Retina (tissue), 1 donor: ENCODE measurements around the gene ASRGL1.
"Not testable (repeated sequence)": the region's sequence is repeated elsewhere in the genome, so short reads cannot be mapped to it uniquely, and the experiment has no call there.

ENCODE experiments used
- DNase-seq: peaks from one replicate; pipeline ENCODE4 v3.0.0-alpha.2; 2016

Gene ASRGL1

DNA sequence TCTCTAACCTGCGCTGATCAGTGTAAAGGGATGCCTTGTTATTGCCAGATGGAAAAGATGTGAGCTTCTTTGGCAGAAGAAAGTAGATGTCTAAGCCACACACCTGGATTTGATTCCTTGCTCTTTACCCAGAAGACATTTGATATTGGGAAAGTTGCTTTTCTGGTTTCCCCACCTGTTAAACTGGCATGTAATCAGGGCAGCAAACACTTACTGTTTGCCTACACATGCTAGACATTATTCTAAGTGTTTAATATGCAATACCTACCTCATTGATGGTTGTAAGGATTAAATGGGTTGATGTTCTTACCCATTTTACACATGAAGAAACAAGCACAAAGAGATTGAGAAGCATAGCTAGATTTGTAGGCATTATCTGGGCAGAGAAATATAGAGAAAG is 16.6 kb downstream of the ASRGL1 start:
- no peak for DNase-seq

- DNase-seq = no peak
Measured at GRCh38 chr11:62358273-62358672, 21.0 kb downstream of the ASRGL1 start.

DNA sequence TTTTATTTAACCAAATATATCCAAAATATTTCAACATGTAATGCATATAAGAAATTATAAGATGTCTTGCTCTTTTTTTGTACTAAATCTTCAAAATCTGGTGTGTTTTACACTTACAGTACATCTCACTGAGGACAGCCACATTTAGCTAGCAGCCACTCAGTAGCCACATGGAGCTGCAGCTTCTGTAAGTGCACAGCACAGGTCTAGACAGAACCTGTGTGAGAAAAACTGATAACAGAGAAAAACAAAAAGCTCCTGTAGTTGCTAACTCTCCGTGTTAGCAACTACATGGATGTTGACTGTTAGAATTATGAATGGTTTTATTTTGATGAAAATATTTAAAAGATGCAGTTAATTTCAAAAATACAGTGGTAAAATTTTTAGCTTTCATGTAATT is 22.2 kb downstream of the ASRGL1 start:
- DNase-seq = no peak

DNA sequence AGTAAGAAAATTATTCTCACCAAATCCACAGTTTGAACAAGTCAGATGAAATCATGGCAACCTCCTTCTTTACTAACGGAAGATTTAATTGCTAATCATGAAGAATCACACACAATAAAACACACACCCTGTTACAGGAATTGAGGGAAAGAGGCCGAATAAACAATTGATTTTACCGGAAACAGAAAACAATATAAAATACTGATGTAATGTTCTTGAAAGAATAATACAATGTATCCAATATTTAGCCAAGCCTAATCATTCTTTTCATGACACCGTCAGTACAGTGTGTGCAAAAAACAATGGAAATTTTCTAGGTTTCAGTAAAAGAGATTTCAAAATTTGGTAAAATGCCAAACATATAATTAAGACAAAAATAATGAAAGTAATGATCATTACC is 23.4 kb downstream of the ASRGL1 start:
- DNase-seq = no peak

GRCh38 chr11:62368861-62369477 is 31.7 kb downstream of the ASRGL1 start:
- not testable (repeated sequence) for DNase-seq

- DNase-seq = no peak
Measured at GRCh38 chr11:62370743-62371440, 33.6 kb downstream of the ASRGL1 start.

DNA sequence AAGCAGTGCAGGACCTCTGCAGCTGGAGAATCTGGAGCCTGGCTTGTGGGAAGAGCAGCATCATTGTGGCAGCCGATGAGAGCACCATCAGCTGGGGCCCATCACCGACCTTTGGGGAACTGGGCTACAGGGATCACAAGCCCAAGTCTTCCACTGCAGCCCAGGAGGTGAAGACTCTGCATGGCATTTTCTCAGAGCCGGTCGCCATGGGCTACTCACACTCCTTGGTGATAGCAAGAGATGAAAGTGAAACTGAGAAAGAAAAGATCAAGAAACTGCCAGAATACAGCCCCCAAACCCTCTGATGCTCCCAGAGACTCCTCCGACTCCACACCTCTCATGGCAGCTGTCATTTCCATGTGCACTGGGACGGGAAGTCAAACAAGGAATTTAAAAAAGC is 35.6 kb downstream of the ASRGL1 start:
- DNase-seq = no peak

- DNase-seq = no peak
Measured at GRCh38 chr11:62373464-62374119, 36.3 kb downstream of the ASRGL1 start.

GRCh38 chr11:62374801-62375200 is 37.6 kb downstream of the ASRGL1 start:
- DNase-seq = no peak

DNA sequence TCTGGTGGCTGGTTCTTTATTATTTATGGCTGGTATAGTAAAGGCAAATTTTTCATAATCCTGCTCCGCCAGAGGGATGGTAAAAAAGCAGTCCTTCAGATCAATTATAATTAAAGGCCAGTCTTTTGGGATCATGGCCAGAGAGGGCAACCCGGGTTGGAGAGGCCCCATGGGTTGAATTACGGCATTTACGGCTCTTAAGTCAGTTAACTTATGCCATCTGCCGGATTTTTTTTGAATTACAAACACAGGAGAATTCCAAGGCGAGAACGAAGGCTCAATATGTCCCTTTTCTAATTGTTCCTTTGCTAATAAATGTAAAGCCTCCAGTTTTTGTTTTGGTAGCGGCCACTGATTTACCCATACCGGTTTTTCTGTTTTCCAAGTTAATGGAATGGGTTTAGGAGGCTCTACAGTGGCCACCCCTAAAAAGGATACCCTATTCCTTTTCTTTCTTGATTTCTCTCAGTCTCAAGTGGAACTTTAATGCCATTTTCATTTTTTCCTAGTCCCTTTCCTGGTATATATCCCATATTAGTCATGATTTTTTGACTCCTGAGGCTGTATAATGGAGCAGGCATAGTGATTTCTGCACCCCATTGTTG is 41.3 kb downstream of the ASRGL1 start:
- not testable (repeated sequence) for DNase-seq

DNA sequence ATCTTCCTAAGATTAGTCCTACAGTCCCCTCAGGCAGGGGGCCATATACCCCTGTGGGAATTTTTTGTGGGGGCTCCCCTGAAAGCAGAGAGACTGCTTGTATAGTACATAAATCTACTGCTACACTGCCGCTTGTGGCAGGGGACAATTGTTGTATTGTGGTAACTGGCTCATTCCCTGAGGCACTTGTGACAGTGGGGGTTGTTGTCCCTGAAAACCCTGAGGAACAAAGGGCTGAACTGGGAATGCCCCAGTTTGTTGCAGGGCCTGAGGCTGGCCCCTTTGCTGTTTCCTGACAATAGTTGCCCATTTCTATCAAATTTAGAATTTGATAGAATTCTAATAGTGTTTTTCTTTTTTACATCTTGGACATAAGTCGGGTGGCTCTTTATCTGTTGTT is 42.3 kb downstream of the ASRGL1 start:
- not testable (repeated sequence) for DNase-seq

DNA sequence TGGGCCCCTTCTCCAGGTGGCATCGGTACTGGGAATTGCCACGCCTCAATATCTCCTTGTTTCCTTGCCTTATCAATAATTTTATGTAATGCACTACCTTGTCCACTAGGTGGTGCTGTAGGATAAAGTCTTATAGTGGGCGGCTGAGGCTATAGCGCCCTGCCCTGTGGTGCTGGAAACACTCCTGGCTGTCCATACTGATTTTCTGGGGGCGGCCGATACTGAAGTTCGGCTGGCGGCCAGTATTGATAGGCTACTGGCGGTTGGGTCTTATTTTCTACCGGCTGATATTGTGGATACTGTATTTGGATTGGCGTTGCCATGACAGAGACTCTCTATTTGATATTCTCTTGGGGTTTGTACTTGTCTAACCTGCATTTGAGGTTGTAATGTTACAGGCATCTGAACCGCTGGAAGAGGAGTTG is 43.6 kb downstream of the ASRGL1 start:
- DNase-seq = peak; percentile 83

- no peak for DNase-seq
Measured at GRCh38 chr11:62383822-62384221, 46.6 kb downstream of the ASRGL1 start.

- DNase-seq = not testable (repeated sequence)
Measured at GRCh38 chr11:62386083-62386482, 48.8 kb downstream of the ASRGL1 start.

- DNase-seq = no peak
Measured at GRCh38 chr11:62387381-62387780, 50.1 kb downstream of the ASRGL1 start.

GRCh38 chr11:62388999-62389398 is 51.8 kb downstream of the ASRGL1 start:
- DNase-seq = no peak

GRCh38 chr11:62390237-62390636 is 53.0 kb downstream of the ASRGL1 start:
- no peak for DNase-seq

DNA sequence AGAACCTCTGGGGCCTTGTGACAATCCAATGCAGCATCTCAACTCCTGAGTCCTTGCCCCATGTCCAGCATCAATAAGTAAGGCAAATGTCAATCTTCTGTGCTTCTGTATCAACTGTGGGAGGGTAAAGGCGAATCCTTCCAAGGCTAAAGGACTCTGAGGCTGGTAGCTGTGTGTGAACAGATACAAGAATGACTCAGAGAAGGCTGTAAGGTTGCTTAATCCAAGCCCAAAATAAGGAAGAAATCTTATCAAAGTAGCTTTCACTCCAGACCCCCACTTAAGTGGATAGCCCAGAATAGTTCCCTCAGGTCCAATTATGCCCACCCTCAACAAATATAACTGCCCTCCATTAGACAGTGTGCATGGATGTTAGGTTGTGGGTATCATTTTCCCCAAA is 53.5 kb downstream of the ASRGL1 start:
- no peak for DNase-seq

DNA sequence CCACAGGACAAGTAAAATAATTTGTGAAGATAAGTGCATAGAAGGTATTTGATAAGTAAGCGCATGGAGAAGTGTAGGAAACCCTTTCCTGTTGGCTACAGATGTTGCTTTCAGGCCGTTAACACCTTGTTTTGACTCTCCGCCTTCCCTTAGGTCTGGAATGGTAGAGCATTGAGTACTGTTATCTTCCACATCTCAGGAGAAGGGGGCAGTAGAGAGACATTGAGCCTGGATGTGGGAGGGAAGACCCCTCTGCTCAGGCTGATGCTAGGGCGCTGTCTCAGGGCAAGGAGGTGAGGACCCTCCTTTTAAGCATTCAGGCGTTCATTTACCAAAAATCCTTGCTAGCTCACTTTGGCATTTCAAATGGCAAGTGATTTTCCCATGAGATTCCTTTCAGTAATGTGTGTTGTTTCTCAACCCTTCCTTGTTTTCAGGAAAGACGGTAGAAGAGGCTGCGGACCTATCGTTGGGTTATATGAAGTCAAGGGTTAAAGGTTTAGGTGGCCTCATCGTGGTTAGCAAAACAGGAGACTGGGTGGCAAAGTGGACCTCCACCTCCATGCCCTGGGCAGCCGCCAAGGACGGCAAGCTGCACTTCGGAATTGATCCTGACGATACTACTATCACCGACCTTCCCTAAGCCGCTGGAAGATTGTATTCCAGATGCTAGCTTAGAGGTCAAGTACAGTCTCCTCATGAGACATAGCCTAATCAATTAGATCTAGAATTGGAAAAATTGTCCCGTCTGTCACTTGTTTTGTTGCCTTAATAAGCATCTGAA is 54.6 kb downstream of the ASRGL1 start:
- no peak for DNase-seq

- no peak for DNase-seq
Measured at GRCh38 chr11:62392506-62392905, 55.3 kb downstream of the ASRGL1 start.

GRCh38 chr11:62393061-62393611 is 55.9 kb downstream of the ASRGL1 start:
- no peak for DNase-seq

GRCh38 chr11:62393735-62394134 is 56.5 kb downstream of the ASRGL1 start:
- no peak for DNase-seq
